Left ventricle myocardium superior (tissue), 1 donor: Measurements from ENCODE around the gene UST. TPM values are rescaled to one million over a fixed set of nuclear protein-coding genes. Genes with fewer than 3 reads are reported as not detected.
"Not testable (repeated sequence)": the region's sequence is repeated elsewhere in the genome, so short reads cannot be mapped to it uniquely, and the experiment has no call there.

Source experiments
- ATAC-seq: fragments of 200-7000 bp; cut with Tn5 transposase; one replicate; pipeline ENCODE4 v1.9.1; 2020; ENCODE audit warnings: mild to moderate bottlenecking, moderate library complexity
- DNase-seq: peaks from one replicate; pipeline ENCODE4 v3.0.0-alpha.2; 2020
- intact Hi-C: fragments of 100-400 bp; cut with micrococcal nuclease; formaldehyde crosslinking; loops from one replicate; pipeline ENCODE4 v1.11.0; 2022
- total RNA-seq: library from RNA; stranded (reverse); fragmentation: NEBNext Ultra II Directional; extraction: Animal tissue kit (Norgen Biotek cat#: 25700); gene quantifications from one replicate; pipeline ENCODE4 v1.2.1, GENCODE V29; 2021
- donor health status: DM: no; HTN: yes; CAD: no; lungs with severe emphysema.

The UST gene
- total RNA-seq, 1 donor from 2014 or later: 3.4 TPM

DNA sequence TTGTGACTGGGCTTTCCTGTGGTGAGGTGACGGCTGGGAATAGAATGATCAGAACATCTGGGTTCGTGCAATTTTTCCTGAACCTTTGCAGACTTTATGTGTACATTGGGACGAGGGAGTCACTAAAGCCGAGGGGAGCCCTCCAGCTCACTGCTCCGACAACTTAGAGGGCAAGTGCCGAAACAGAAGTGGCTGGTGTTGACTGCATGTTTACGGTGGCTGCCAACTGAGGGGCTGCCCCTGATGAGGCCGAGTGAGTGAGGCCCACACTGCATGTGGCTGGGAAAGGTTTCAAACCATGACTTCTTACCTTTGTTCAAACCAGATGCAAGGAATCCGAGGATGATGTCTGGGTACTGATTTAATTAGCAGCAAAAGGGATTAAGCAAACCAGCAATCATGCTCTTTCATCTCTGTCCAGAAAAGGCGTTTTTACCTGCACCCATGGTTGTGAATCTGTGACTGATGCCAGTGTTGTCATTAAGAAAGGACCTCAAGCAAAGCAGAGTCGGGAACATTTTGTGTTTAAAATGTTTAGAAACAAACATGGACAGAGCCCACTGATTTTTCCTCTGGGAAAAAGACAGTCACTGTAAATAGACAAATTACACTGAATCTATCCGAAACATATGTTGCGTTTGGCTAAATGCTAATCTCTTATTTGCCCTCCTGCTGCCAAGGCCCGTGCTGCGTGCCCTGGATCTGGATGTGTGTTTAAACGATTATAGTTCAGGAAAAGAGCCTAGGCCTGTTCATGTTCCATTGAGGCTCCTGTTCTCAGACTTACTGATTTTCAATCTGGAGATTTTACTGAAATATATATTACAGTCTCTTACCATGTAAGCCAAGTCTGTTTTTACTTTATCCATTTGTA, 105.1 kb downstream of the UST start:
- no peak for DNase-seq
- intact Hi-C loops: no loop called here
- no peak for ATAC-seq

GRCh38 chr6:148852688-148853087, 105.9 kb downstream of the UST start:
- DNase-seq (no peak), ATAC-seq (no peak)
- intact Hi-C loops: no loop called here

- ATAC-seq, intact Hi-C loops, DNase-seq: not testable (repeated sequence)
Observed at GRCh38 chr6:148853113-148853512, 106.3 kb downstream of the UST start.

DNA sequence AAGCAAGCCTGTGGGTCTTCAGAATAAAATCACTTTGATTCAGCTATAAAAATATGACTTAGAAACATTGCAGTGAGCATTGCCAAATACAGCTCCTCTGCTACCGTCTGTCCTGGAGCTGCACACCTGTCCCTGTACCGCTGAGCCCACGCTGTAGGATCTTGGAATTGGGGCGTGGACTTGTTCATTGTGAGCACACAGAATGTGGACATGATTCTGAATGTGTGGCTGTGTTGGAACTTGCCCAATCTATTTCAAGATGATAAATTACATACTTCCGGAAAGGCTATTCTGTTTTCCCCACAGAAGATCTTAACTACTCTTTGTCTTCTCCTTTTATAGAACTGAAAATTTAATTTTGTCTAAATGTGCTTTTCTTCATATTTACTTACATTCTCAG, 107.3 kb downstream of the UST start:
- DNase-seq: no peak
- intact Hi-C loops: no loop called here
- ATAC-seq: no peak

GRCh38 chr6:148854992-148855391, 108.2 kb downstream of the UST start:
- ATAC-seq (no peak), DNase-seq (no peak)
- intact Hi-C loops: no loop called here

DNA sequence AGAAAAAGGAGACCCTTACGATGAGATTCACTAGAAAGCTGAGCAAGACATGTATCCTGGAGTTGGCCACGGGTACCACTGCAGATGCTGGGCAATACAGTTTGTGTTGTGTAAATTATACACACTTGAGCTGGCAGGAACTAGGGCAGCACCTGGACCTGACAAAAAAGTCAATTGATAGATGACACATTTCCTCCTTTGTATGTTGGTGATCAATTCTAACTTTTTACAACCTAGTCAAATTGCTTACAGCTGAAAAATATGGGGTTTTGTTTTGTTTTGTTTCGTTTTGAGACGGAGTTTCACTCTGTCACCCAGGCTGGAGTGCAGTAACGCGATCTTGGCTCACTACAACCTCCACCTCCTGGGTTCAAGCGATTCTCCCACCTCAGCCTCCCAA, 108.9 kb downstream of the UST start:
- intact Hi-C loops: no loop called here
- ATAC-seq (no peak), DNase-seq (no peak)

GRCh38 chr6:148857798-148858390, 111.1 kb downstream of the UST start:
- DNase-seq (no peak), ATAC-seq (no peak)
- intact Hi-C loops: no loop called here

- DNase-seq, ATAC-seq, intact Hi-C loops: not testable (repeated sequence)
Observed at GRCh38 chr6:148864132-148864531, 117.3 kb downstream of the UST start.

GRCh38 chr6:148864941-148865340, 118.1 kb downstream of the UST start:
- intact Hi-C loops: no loop called here
- no peak for ATAC-seq
- DNase-seq: no peak

DNA sequence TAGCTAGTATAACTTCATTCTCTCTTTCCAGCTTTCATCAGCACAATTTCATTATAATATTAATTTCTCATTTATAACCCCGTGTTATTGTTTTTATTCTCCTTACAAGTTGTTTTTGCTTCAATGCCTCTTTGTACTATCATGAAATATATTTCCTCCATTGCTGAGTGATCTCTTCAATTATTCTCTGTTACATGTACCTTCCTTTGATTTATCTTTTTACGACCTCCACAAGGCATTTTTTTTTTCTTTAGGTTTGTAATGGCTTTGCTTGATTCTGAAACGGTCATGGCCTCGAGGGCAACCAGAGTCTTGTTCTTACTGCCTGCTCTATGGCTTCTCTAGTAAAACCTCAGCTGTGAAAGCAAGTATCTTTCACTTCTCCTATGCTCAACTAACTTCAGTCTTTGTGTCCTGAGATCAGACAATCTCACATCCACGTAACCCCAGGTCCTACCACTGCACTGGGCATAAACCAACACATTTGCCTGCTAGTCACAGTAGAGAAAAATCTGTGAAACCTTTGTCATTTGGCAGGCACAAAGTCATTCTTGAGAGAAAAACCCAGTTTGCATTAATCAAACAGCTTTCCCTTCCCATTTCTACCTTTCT, 119.9 kb downstream of the UST start:
- intact Hi-C loops: no loop called here
- ATAC-seq (no peak), DNase-seq (no peak)

DNA sequence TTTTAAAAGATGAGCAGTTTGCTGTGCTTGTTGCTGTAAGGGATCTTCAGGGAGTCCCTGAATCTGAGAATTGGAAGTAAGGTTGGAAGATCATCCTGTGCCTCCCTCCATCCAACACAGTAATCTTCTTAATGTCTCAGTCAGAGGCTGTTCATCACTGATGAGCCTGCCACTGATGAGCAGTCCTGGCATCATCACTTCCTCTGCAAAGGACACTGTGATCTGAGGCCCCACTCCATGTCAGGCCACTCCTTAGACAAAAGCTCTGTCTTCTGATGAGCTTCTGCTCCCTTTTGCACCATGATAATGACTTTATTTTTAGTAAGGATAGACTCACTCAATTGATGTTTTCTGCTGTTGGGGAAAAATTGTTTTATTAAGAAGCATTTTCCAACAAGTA, 121.0 kb downstream of the UST start:
- DNase-seq (no peak), ATAC-seq (no peak)
- intact Hi-C loops: no loop called here

GRCh38 chr6:148868314-148868713, 121.5 kb downstream of the UST start:
- intact Hi-C loops: no loop called here

DNA sequence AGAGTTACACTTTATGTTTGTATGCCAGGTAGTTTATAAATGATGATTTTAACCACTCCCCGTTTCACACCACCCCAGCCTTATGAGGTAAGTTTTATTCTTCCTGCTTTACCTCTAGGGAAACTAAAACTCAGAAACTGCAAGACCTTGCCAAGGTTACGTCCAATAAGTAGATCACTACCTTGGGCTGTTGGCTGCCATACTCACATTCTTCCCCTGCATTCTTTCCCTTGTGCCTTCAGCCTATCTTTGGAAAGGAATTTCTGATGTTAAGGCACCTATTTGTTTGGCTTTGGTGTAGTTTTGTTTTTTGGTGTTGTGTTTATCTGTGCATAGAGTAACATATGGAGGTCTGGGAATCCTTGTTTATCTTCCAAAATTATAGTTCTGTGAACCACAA, 122.1 kb downstream of the UST start:
- no peak for DNase-seq
- peak; percentile 50 for ATAC-seq
- intact Hi-C loops: no loop called here

More at GRCh38 chr6:148868314-148868713, 121.5 kb downstream of the UST start:
- no peak for ATAC-seq
- DNase-seq: no peak

DNA sequence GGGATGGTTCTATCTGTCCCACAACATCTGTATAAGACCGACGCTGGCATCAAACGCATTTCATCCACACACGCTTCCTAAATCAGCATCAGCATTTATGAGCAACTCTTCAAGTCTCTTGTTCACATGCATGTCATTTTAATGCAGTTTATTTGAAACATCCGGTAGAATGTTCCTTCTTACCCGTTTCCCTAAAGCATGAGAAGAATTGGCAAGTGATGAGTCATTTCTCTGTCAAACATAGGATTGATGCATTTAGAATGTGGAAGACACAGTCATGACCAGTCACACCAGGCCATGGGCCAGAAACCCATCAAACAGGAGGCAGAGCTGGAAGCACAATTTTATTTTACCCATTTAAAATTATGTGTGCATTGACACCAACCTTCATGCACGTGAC, 122.8 kb downstream of the UST start:
- no peak for ATAC-seq
- no peak for DNase-seq
- intact Hi-C loops: no loop called here

DNA sequence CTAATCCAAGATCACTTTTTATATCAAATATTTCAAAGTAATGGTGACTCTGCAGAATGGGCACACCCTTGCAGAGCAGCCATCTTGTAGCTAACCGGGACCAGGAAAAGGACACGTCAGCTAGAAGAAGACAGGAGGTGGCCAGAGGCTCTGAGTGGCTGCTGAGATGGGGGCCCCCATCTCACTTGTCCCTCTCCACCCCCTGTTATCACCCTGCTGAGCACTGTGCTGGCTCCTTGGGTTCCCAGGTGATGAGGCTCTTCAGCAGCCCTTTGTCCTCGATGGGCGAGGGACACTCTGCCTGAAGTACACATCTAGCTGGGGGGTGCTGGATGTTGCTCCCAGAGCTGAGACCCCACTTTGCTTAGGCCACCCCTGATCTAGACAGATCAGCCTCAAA, 126.3 kb downstream of the UST start:
- intact Hi-C loops: no loop called here
- no peak for DNase-seq
- no peak for ATAC-seq

DNA sequence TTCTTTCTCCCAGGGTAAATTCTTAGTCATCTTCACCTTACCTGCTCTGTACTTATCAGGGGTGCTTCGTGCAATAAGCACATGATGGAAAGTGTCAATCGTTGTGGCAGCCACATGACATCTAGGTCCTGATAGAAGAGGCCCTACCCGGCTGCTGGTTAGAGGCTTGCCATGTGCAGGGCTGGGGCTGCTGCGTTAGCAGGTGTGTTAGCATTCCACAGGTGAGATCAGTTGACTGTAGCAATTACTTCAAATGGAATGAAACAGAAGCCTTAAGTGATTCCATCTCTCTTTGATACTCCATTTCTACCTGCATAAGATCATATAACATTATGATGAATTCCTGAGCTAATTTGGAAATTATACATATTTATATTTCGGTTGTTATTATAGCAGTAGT, 127.0 kb downstream of the UST start:
- ATAC-seq: no peak
- no peak for DNase-seq
- intact Hi-C loops: no loop called here

DNA sequence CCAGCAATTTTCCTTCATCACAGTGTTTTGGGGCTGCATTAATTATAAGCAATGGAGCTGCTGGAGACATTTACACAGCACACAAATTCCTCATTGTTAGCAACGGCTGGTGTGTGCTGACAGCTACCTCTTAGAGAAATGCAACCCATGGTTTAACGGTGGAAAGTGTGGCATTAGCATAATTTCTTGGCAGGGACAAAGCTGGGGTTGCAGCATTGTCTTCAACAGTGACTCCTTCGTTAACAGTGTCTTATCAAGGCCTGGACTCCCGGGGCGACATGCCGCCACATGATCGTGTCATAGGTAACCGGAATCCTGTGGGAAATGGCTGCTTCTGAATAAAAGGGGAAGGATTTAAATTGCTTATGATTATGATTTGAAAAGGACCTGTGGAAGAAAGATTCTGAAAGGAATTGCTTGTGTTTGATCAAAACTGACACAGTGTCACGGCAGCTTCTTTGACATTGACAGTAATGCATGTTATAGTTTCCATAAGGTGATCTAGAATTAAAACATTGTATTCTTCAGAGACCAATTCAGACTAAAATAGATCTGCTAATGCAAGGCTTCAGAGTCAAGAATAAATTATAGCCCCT, 128.0 kb downstream of the UST start:
- peak; percentile 95 for ATAC-seq
- intact Hi-C loops: no loop called here
- peak; percentile 46 for DNase-seq

DNA sequence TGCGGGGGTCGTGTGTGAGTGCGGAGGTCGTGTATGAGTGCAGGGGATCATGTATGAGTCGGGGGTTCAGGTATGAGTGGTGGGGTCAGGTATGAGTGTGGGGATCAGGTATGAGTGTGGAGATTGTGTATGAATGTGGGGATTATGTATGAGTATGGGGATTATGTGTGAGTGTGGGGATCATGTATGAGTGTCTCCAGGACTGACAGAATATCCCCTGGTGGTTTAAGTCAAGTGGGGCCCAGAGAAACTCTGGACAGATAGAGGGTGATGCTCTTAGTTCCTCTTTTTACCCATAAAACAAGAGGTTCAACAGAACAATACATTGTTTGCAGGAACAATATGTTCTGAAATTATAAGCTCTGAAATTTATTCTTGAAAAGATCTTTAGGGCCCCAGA, 131.9 kb downstream of the UST start:
- DNase-seq (no peak), ATAC-seq (no peak)
- intact Hi-C loops: no loop called here

DNA sequence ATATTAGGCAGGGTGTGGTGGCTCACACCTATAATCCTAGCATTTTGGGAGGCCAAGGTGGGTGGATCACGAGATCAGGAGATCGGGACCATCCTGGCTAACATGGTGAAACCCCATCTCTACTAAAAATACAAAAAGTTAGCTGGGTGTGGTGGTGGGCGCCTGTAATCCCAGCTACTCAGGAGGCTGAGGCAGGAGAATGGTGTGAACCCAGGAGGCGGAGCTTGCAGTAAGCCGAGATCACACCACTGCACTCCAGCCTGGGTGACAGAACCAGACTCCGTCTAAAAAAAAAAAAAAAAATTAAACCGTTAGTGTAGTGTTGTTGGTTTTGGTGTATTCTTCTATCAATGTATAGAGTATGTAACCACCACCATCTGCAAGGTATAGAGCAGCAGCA, 133.9 kb downstream of the UST start:
- intact Hi-C loops, ATAC-seq, DNase-seq: not testable (repeated sequence)
